Natural killer cell (primary cell): ENCODE data around the gene NRIP1. TPM values are rescaled to one million over a fixed set of nuclear protein-coding genes. Genes with fewer than 3 reads are reported as not detected.
A peak's percentile ranks its signal among the peaks of the same experiment; 100 is the strongest.

Experiments used
- ATAC-seq, 3 donors: fragments of 150-1000 bp in 2 of 3; fragments of 200-7000 bp in 1 of 3; cut with Tn5 transposase; 1 replicate in 1 of 3; 2 replicates in 2 of 3; pipeline ENCODE4 v1.10.0; 2021; ENCODE audit warnings: mild to moderate bottlenecking in 2 of 3, moderate library complexity in 2 of 3
- DNase-seq, 2 donors: peaks; one replicate each; pipeline versions ENCODE4 v3.0.0 to v3.0.0-alpha.2; 2013 to 2021; ENCODE audit warnings: mixed read lengths in 1 of 2
- H3K27ac ChIP-seq: one replicate; pipeline ENCODE4 v1.5.1; 2013; ENCODE audit warnings: mild to moderate bottlenecking, low read length
- H3K27me3 ChIP-seq: one replicate; pipeline ENCODE4 v1.6.1; 2013; ENCODE audit warnings: low read length; ENCODE audit not compliant: control insufficient read depth, insufficient read depth
- H3K36me3 ChIP-seq: one replicate; pipeline ENCODE4 v1.6.1; 2013; ENCODE audit warnings: low read length; ENCODE audit not compliant: control insufficient read depth, insufficient read depth
- H3K4me1 ChIP-seq: one replicate; pipeline ENCODE4 v1.6.1; 2013; ENCODE audit warnings: low read length; ENCODE audit not compliant: control insufficient read depth, insufficient read depth
- H3K4me3 ChIP-seq: one replicate; pipeline ENCODE4 v1.5.1; 2013; ENCODE audit warnings: low read length
- H3K9me3 ChIP-seq: one replicate; pipeline ENCODE4 v1.6.1; 2013; ENCODE audit warnings: low read length; ENCODE audit not compliant: control insufficient read depth, insufficient read depth
- H3K27ac Mint-ChIP-seq, 2 donors: one replicate each; pipeline ENCODE4 v1.8.0; 2022; ENCODE audit warnings: mild to moderate bottlenecking in 2 of 2, mixed read lengths in 2 of 2, moderate library complexity in 1 of 2
- H3K27me3 Mint-ChIP-seq, 2 donors: one replicate each; pipeline ENCODE4 v1.8.0; 2022; ENCODE audit warnings: low read depth in 2 of 2, mixed read lengths in 2 of 2
- H3K36me3 Mint-ChIP-seq: one replicate; pipeline ENCODE4 v1.8.0; 2022; ENCODE audit warnings: mixed read lengths
- H3K4me1 Mint-ChIP-seq, 2 donors: one replicate each; pipeline ENCODE4 v1.8.0; 2022; ENCODE audit warnings: mixed read lengths in 2 of 2
- H3K4me3 Mint-ChIP-seq: one replicate; pipeline ENCODE4 v1.8.0; 2022; ENCODE audit warnings: mild to moderate bottlenecking, moderate library complexity, mixed read lengths
- H3K9me3 Mint-ChIP-seq, 2 donors: one replicate each; pipeline ENCODE4 v1.8.0; 2022; ENCODE audit warnings: mixed read lengths in 2 of 2
- CTCF ChIP-seq: fragments of 200-600 bp; IDR thresholded peaks from one replicate; pipeline ENCODE4 v1.8.0; 2022; ENCODE audit warnings: antibody characterized with exemption
- WGBS: methylation state at CpG from one replicate; pipeline ENCODE4 v1.1.7; 2013; ENCODE audit warnings: missing lambda C conversion rate; ENCODE audit not compliant: insufficient coverage; 5-methylcytosine and 5-hydroxymethylcytosine counted together
- intact Hi-C: fragments of 100-400 bp; cut with micrococcal nuclease; formaldehyde crosslinking; loops from one replicate; pipeline ENCODE4 v1.14.2; 2022
- total RNA-seq, 4 donors: library from RNA; stranded (reverse); fragments of 120-200 nt in 1 of 4; gene quantifications; one replicate each; pipeline versions ENCODE4 v1.2.3 to v1.2.4, GENCODE V29; 2013 to 2022

NRIP1 gene
- total RNA-seq, 3 donors from 2014 or later (not counting 1 experiment from before 2014, with no cell fraction given): 42.4 to 46.8 (median 42.6) TPM

GRCh38 chr21:15003463-15004135 lies 61.2 kb downstream of the NRIP1 start:
- peak overlapping the region; percentile 61 to 69 for H3K27ac Mint-ChIP-seq
- H3K9me3 Mint-ChIP-seq: no peaks in the 10 kb centered on the region
- H3K4me3 Mint-ChIP-seq: peak overlapping the region; percentile 1

GRCh38 chr21:15001857-15002606 lies 62.8 kb downstream of the NRIP1 start:
- H3K9me3 ChIP-seq: no peaks in the 10 kb centered on the region
- DNase-seq (no peak), ATAC-seq (no peak)
- H3K4me1 ChIP-seq: peaks cover 4% of the 10 kb centered on the region
- H3K4me3 ChIP-seq: no peak overlapping the region
- no peak overlapping the region for H3K27ac ChIP-seq
- no peak for TF ChIP-seq CTCF
- intact Hi-C loops: no loop called here
- H3K36me3 Mint-ChIP-seq: no peaks in the 10 kb centered on the region
- no peak overlapping the region for H3K4me3 Mint-ChIP-seq
- 83% methylated on average over 15 of the region's 15 CpGs for WGBS
- no peaks in the 10 kb centered on the region for H3K36me3 ChIP-seq
- H3K27me3 Mint-ChIP-seq: no peaks in the 10 kb centered on the region
- H3K9me3 Mint-ChIP-seq: no peaks in the 10 kb centered on the region
- no peak overlapping the region for H3K27ac Mint-ChIP-seq
- peaks cover 52 to 55% of the 10 kb centered on the region in 2 donors for H3K4me1 Mint-ChIP-seq
- H3K27me3 ChIP-seq: no peaks in the 10 kb centered on the region

More at GRCh38 chr21:15003463-15004135, 61.2 kb downstream of the NRIP1 start:
- no peak for ATAC-seq
- Histone ChIP-seq H3K4me1 (peaks cover 4% of the 10 kb centered on the region), H3K4me3 (no peak overlapping the region), H3K27ac (no peak overlapping the region), H3K27me3 (no peaks in the 10 kb centered on the region), H3K36me3 (no peaks in the 10 kb centered on the region), H3K9me3 (no peaks in the 10 kb centered on the region)
- intact Hi-C loops: no loop called here
- Mint-ChIP-seq H3K27me3 (no peaks in the 10 kb centered on the region), H3K36me3 (peaks cover 8% of the 10 kb centered on the region), H3K4me1 (peaks cover 55 to 57% of the 10 kb centered on the region in 2 donors)
- DNase-seq: no peak
- 89% methylated on average over 6 of the region's 6 CpGs for WGBS
- no peak for TF ChIP-seq CTCF

- Histone ChIP-seq H3K27me3 (no peaks in the 10 kb centered on the region), H3K4me3 (no peak overlapping the region), H3K36me3 (no peaks in the 10 kb centered on the region), H3K9me3 (no peaks in the 10 kb centered on the region), H3K27ac (no peak overlapping the region), H3K4me1 (peaks cover 4% of the 10 kb centered on the region)
- 71% methylated on average over 1 of the region's 2 CpGs for WGBS
- intact Hi-C loops: no loop called here
- Mint-ChIP-seq H3K9me3 (no peaks in the 10 kb centered on the region), H3K27ac (no peak overlapping the region), H3K27me3 (no peaks in the 10 kb centered on the region), H3K4me3 (no peak overlapping the region), H3K36me3 (no peaks in the 10 kb centered on the region), H3K4me1 (peaks cover 48 to 51% of the 10 kb centered on the region in 2 donors)
- DNase-seq: no peak
- no peak for ATAC-seq
- no peak for TF ChIP-seq CTCF
Observed at GRCh38 chr21:15001113-15001512, 63.7 kb downstream of the NRIP1 start.
